ENCODE results near the gene HOTAIR. TPM values are rescaled to one million over a fixed set of nuclear protein-coding genes. Genes with fewer than 3 reads are reported as not detected.

The HOTAIR gene
- total and polyA plus RNA-seq, 4 donors, result not detected

- Histone ChIP-seq H3K27ac (ENCODE audit: low read depth in 1 of 2, low read length in 2 of 2) (no peak overlapping the region), H3K9me3 (ENCODE audit: control insufficient read depth in 4 of 4, low read length in 3 of 4) (no peaks in the 10 kb centered on the region), H3K9ac (ENCODE audit: low read depth in 1 of 2, low read length in 2 of 2) (no peak overlapping the region), H3K36me3 (ENCODE audit: control insufficient read depth in 4 of 4, insufficient read depth in 3 of 4, low read depth in 1 of 4, low read length in 3 of 4) (no peaks in the 10 kb centered on the region), H3K4me1 (ENCODE audit: control insufficient read depth in 4 of 4, insufficient read depth in 4 of 4, low read length in 3 of 4) (no peaks in the 10 kb centered on the region), H3K4me3 (ENCODE audit: low read depth in 1 of 3, low read length in 3 of 3) (no peak overlapping the region), H3K27me3 (ENCODE audit: control insufficient read depth in 4 of 4, insufficient read depth in 4 of 4, low read length in 3 of 4) (peaks cover 7 to 47% (median 23%) of the 10 kb centered on the region in 4 donors)
- WGBS, result 6% methylated on average over 45 of the region's 45 CpGs
- no peak for DNase-seq (ENCODE audit: low spot score)
- TF ChIP-seq GABPA (IDR thresholded peaks at IDR 0.05 in 1 of 2, conservative IDR thresholded peaks at IDR 0.05 in 1 of 2) (no peak), CTCF (IDR thresholded peaks at IDR 0.05; ENCODE audit: low read depth, low read length, missing input control) (no peak), JUND (IDR thresholded peaks at IDR 0.05) (no peak), SP1 (IDR thresholded peaks at IDR 0.05) (no peak), YY1 (IDR thresholded peaks at IDR 0.05) (no peak), ATF3 (IDR thresholded peaks at IDR 0.05) (no peak), REST (IDR thresholded peaks at IDR 0.05) (no peak), NR2F2 (IDR thresholded peaks at IDR 0.05) (no peak), HNF4G (IDR thresholded peaks at IDR 0.05) (no peak), MAX (IDR thresholded peaks at IDR 0.05) (no peak), RXRA (IDR thresholded peaks at IDR 0.05) (no peak), EGR1 (IDR thresholded peaks at IDR 0.05; ENCODE audit: low read depth in 2 of 2) (no peak), ZBTB33 (IDR thresholded peaks at IDR 0.05) (no peak)
Measured at GRCh38 chr12:53927220-53928029, 47.3 kb downstream of the HOTAIR start.
